Smooth muscle cell of the brain vasculature (primary cell): ENCODE results near the gene OR4A16.

Experiments
- DNase-seq: peaks from one replicate; pipeline ENCODE4 v3.0.0-alpha.2; 2012; ENCODE audit warnings: low read depth, low spot score

The OR4A16 gene, protein sequence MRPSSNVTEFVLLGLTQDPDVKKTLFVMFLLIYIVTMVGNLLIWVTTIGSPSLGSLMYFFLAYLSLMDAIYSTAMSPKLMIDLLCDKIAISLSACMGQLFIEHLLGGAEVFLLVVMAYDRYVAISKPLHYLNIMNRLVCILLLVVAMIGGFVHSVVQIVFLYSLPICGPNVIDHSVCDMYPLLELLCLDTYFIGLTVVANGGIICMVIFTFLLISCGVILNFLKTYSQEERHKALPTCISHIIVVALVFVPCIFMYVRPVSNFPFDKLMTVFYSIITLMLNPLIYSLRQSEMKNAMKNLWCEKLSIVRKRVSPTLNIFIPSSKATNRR

DNA sequence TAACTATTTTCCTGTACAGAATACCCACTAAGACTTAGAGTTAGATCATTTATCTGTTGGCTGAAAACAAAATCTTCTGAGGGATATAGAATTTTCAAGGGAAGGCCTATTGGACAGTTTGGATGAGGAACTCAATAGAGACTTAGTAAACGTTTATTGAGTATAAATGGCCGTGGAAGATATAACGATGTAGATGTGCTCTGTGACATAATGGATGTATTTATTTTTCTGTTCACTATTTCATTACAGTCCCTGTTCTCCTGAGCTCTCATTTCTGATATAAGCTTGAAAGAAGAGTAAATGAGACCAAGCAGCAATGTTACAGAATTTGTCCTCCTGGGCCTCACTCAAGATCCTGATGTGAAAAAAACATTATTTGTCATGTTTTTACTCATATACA is at the start of gene OR4A16:
TSS of gene OR4A16 (plus strand) at position 301 of the 400 bp plus-strand sequence. CDS start at position 301, 0 bp downstream.
- no peak for DNase-seq

- no peak for DNase-seq
Measured at GRCh38 chr11:55324500-55324899, 18.5 kb upstream of the OR4A16 start.

- DNase-seq = no peak
Measured at GRCh38 chr11:55345306-55345705, 2.3 kb downstream of the OR4A16 start.

DNA sequence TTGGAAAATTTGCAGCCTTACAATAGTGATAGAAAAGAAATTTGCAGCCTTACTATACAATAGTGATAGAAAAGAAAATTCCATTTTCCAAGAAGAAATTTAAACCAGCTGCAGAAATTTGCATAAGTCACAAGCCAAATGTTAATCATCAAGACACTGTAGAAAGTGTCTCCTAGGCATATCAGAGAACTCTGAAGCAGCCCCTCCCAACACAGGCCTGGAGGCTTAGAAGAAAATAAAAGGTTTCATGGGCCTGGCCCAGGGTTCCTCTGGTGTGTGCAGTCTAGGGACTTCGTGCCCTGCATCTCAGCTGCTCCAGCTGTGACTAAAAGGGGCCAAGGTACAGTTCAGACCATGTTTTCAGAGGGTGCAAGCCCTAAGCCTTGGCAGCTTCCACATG is 6.0 kb downstream of the OR4A16 start:
- no peak for DNase-seq

- DNase-seq = no peak
Measured at GRCh38 chr11:55357560-55358184, 14.7 kb downstream of the OR4A16 start.

GRCh38 chr11:55367674-55368073 is 24.7 kb downstream of the OR4A16 start, which contains the start of gene OR4A15:
OR4A15 (plus strand) TSS chr11:55367974; CDS start chr11:55367974, 0 bp downstream.
- no peak for DNase-seq
